HL-60 (cell line): ENCODE data around the gene YPEL1.

Experiments
- DNase-seq, 2 experiments: peaks; one replicate each; pipeline ENCODE4 v3.0.0-alpha.2; 2010 to 2020; ENCODE audit warnings: low read depth in 1 of 2, low spot score in 1 of 2
- H3K27ac ChIP-seq: fragments of 250-450 bp; sonication (Bioruptor Pico); replicated peaks from 2 replicates; pipeline ENCODE4 v1.5.1; 2020; ENCODE audit warnings: mild to moderate bottlenecking, moderate library complexity
- H3K27me3 ChIP-seq: fragments of 250-450 bp; sonication (Bioruptor Pico); 2 replicates; pipeline ENCODE4 v1.5.1; 2021; ENCODE audit warnings: mild to moderate bottlenecking, moderate library complexity; ENCODE audit not compliant: insufficient read depth, poor library complexity, severe bottlenecking
- H3K4me3 ChIP-seq: replicated peaks from 2 replicates; pipeline ENCODE4 v1.5.1; 2011; ENCODE audit warnings: mild to moderate bottlenecking, control low read depth, low read length; ENCODE audit not compliant: insufficient read depth
- CTCF ChIP-seq: IDR thresholded peaks from one replicate; pipeline ENCODE4 v1.5.1; 2011; ENCODE audit warnings: low read length, control low read depth, inconsistent platforms; ENCODE audit not compliant: insufficient read depth
- GABPA ChIP-seq: IDR thresholded peaks from 2 replicates; pipeline ENCODE4 v1.6.1; 2012; ENCODE audit warnings: low read depth
- POLR2AphosphoS5 ChIP-seq: IDR thresholded peaks from 2 replicates; pipeline ENCODE4 v1.6.1; 2012; ENCODE audit warnings: low read depth
- REST ChIP-seq: IDR thresholded peaks from 2 replicates; pipeline ENCODE4 v1.6.1; 2012; ENCODE audit warnings: low read depth; ENCODE audit not compliant: insufficient replicate concordance
- SPI1 ChIP-seq: IDR thresholded peaks from 2 replicates; pipeline ENCODE4 v1.6.1; 2012; ENCODE audit warnings: low read depth, mild to moderate bottlenecking, borderline replicate concordance

Gene YPEL1

DNA sequence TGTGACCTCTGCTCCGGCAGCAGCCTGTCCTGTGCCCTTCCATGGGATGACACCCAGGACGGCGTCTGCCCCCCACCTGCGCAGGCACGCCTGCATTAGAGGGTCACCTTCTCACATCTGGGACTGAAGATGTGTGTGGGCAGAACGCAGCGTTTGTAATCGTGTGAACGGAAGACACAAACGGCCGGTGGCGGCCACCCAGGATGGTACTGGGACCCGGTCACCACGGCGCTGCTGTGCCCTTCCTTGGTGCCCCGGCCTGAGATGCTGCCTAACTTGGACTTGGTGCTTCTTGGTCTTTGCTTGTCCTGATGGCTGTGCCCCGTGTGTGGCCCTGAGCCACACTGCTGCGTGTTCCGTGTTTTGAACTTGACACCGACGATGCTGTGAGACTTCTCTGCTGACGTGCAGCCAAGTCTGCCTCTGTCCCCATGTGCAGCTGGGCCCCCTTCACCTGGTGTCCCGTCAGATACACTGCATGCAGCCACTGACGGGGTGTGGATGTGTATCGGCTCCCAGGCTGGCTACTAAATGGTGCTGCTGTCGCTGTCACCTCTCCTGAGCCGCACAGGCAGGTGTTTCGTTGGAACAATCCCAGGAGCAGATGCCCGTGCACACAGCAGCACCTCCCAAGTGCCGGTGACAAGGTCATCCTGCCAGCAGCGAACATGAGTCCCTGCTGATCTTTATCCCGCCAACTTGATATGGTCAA, 21.4 kb downstream of the YPEL1 start:
- H3K27ac ChIP-seq = no peak overlapping the region
- no peaks in the 10 kb centered on the region for H3K27me3 ChIP-seq
- DNase-seq = no peak
- H3K4me3 ChIP-seq = no peak overlapping the region
- TF ChIP-seq GABPA = no peak
- TF ChIP-seq REST = no peak
- no peak for TF ChIP-seq SPI1
- TF ChIP-seq CTCF = no peak
- TF ChIP-seq POLR2AphosphoS5 = no peak

DNA sequence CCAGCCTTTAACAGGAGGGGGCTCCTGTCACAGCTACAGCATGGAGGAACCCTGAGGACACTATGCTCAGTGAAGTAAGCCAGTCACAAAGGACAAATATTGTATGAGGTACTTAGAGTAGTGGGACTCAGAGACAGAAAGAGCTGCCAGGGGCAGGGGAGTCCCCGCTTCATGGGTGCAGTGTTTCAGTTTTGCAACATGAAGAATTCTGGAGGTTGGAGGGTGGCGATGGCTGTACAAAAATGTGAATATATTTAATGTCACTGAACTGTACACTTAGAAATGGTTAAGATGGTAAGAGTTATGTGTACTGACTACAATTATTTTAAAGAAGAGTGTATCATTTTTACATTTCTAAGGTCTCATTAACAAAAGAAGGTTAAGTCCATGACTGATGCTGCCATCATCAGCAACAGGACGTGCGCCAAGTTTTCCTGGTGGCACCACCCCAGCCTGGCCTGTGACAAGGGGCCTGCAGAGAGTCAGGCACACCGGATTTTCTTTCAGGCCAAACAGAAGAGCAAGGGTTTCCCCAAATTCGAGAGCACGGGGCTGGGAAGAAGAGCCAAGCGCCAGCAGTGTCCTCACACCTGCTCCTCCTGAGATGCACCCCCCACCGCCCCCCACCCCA, 22.1 kb downstream of the YPEL1 start:
- Histone ChIP-seq H3K4me3 (no peak overlapping the region), H3K27ac (no peak overlapping the region), H3K27me3 (no peaks in the 10 kb centered on the region)
- no peak for DNase-seq
- TF ChIP-seq CTCF = no peak
- no peak for TF ChIP-seq SPI1
- no peak for TF ChIP-seq GABPA
- TF ChIP-seq POLR2AphosphoS5 = no peak
- TF ChIP-seq REST = no peak

DNA sequence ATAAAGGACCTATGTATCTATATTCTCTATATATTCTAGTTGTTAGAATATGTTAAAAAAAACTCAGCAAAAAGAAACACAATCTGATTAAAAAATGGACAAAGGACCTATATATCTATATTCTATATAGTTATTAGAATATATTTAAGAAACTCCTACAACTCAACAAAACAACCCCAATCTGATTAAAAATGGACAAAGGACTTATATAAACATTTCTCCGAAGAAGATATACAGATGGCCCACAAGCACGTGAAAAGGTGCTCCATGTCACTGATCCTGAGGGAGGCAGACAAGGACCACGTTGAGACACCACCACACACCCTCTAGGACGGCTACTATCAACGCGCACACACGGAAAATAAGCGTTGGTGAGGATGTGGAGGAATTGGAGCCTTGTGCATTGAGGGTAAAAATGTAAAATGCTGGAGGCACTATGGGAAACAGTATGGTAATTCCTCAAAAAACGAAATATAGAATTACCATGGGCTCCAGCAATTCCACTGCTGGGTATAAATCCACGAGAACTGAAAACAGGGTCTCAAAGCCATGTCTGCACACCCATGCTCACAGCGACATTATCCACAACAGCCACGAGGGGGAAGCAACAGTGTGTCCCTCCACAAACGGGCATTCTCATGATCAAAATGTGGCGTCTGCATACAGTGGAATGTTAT, 22.7 kb downstream of the YPEL1 start:
- TF ChIP-seq CTCF (peak; percentile 65), REST (no peak)
- Histone ChIP-seq H3K4me3 (no peak overlapping the region), H3K27ac (no peak overlapping the region), H3K27me3 (no peaks in the 10 kb centered on the region)
- peak; percentile 58 to 80 for DNase-seq
